GM12878 (cell line): ENCODE results near the gene GGT7. TPM values are rescaled to one million over a fixed set of nuclear protein-coding genes. Genes with fewer than 3 reads are reported as not detected.

ENCODE experiments used
- BHLHE40 ChIP-seq, 2 experiments: fragments of 450-650 bp in 1 of 2; IDR thresholded peaks; 2 replicates each; pipeline ENCODE4 v1.6.1; 2011 to 2017; ENCODE audit warnings: low read depth in 2 of 2, borderline replicate concordance in 1 of 2, improper control_type of control experiment in 1 of 2, low read length in 1 of 2, mild to moderate bottlenecking in 1 of 2
- GATAD2B ChIP-seq: fragments of 450-650 bp; conservative IDR thresholded peaks from 2 replicates; pipeline ENCODE4 v1.6.1; 2017; ENCODE audit warnings: low read depth, mild to moderate bottlenecking, moderate library complexity
- HDAC2 ChIP-seq: fragments of 200-600 bp; sonication (generic); IDR thresholded peaks from 2 replicates; pipeline ENCODE4 v1.6.1; 2017
- PML ChIP-seq: IDR thresholded peaks from 2 replicates; pipeline ENCODE4 v1.6.1; 2012; ENCODE audit warnings: low read length, inconsistent platforms
- SIN3A ChIP-seq: IDR thresholded peaks from 2 replicates; pipeline ENCODE4 v1.6.1; 2012; ENCODE audit warnings: low read depth, low read length, improper control_type of control experiment
- SRF ChIP-seq, 2 experiments: IDR thresholded peaks; 2 replicates each; pipeline ENCODE4 v1.6.1; 2011; ENCODE audit warnings: low read depth in 2 of 2, low read length in 2 of 2, mild to moderate bottlenecking in 1 of 2, moderate library complexity in 1 of 2
- TAF1 ChIP-seq: IDR thresholded peaks from 2 replicates; pipeline ENCODE4 v1.6.1; 2011; ENCODE audit warnings: mild to moderate bottlenecking, low read depth, low read length, borderline replicate concordance
- TCF7 ChIP-seq: IDR thresholded peaks from 2 replicates; pipeline ENCODE4 v1.6.1; 2014; ENCODE audit warnings: antibody characterized with exemption, borderline replicate concordance
- polyA plus RNA-seq, 11 experiments: library from polyadenylated mRNA; depleted of rRNA in 4 of 11; unstranded in 6 of 11; stranded (reverse) in 5 of 11; fragments of >200 nt; fragmentation: Nextera tagmentation in 4 of 11; fragmentation: Illumina TruSeq in 1 of 11; extraction: Ambion mirVana in 4 of 11; extraction: Trizol in 1 of 11; gene quantifications; 1 replicate in 1 of 11; 2 replicates in 10 of 11; pipeline versions ENCODE4 v1.2.1 to v1.2.3, GENCODE V29; 2011 to 2016; ENCODE audit warnings: inconsistent platforms in 2 of 11, missing spikeins in 2 of 11, low read depth in 1 of 11
- total RNA-seq, 4 experiments: library from RNA; depleted of rRNA in 3 of 4; stranded (reverse); fragments of >200 nt in 3 of 4; fragmentation: Illumina TruSeq in 1 of 4; extraction: Trizol in 1 of 4; gene quantifications; 2 replicates each; pipeline versions ENCODE4 v1.2.1 to v1.2.3, GENCODE V29; 2013 to 2021
- TF ChIP-seq, protein P1 (sequence below): fragments of 450-650 bp; IDR thresholded peaks from 2 replicates; pipeline ENCODE4 v1.6.1; 2016; ENCODE audit warnings: mild to moderate bottlenecking, moderate library complexity, borderline replicate concordance
- TF ChIP-seq, protein P2 (sequence below): IDR thresholded peaks from 2 replicates; pipeline ENCODE4 v1.6.1; 2012; ENCODE audit warnings: mild to moderate bottlenecking, low read depth, low read length
- TF ChIP-seq, protein P3 (sequence below): fragments of 450-650 bp; IDR thresholded peaks from 2 replicates; pipeline ENCODE4 v1.6.1; 2014; ENCODE audit warnings: mild to moderate bottlenecking

The GGT7 gene
- total and polyA plus RNA-seq, 10 of the 15 experiments (the other 5 are each of a cell fraction or from before 2014, with no cell fraction given): 0.02 to 14.7 (median 5.3) TPM

DNA sequence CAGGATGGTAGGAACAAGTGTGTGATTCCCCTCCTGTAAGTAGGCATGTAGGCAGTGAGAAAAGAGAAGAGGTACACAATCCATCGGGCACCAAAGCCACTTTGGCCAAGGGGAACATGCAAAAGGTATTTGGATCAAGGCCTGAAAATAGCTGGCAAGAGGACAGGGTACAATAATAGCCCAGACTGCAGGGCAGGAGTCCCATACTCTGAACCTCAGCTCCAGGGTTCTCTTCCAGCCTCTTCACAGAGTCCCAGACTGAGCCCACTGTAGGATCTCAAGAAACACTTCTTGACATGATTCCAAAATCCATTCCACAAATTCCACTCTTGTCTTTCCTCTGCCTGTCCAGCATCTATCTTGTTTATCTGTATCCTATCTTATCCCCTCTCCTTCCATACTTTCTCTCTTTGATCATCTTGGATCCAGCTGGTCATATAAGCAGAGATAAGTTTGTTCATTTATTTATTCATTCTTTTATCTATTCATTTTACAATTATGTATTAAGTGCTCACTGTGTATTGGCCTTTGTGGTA is 23.5 kb upstream of the GGT7 start (continued):
- TF ChIP-seq, protein P1, sequence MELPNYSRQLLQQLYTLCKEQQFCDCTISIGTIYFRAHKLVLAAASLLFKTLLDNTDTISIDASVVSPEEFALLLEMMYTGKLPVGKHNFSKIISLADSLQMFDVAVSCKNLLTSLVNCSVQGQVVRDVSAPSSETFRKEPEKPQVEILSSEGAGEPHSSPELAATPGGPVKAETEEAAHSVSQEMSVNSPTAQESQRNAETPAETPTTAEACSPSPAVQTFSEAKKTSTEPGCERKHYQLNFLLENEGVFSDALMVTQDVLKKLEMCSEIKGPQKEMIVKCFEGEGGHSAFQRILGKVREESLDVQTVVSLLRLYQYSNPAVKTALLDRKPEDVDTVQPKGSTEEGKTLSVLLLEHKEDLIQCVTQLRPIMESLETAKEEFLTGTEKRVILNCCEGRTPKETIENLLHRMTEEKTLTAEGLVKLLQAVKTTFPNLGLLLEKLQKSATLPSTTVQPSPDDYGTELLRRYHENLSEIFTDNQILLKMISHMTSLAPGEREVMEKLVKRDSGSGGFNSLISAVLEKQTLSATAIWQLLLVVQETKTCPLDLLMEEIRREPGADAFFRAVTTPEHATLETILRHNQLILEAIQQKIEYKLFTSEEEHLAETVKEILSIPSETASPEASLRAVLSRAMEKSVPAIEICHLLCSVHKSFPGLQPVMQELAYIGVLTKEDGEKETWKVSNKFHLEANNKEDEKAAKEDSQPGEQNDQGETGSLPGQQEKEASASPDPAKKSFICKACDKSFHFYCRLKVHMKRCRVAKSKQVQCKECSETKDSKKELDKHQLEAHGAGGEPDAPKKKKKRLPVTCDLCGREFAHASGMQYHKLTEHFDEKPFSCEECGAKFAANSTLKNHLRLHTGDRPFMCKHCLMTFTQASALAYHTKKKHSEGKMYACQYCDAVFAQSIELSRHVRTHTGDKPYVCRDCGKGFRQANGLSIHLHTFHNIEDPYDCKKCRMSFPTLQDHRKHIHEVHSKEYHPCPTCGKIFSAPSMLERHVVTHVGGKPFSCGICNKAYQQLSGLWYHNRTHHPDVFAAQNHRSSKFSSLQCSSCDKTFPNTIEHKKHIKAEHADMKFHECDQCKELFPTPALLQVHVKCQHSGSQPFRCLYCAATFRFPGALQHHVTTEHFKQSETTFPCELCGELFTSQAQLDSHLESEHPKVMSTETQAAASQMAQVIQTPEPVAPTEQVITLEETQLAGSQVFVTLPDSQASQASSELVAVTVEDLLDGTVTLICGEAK: no peak
- TF ChIP-seq HDAC2 (no peak), SIN3A (no peak), SRF (IDR thresholded peaks at IDR 0.05; ENCODE audit: low read depth in 2 of 2, low read length in 2 of 2) (no peak), GATAD2B (no peak), TAF1 (no peak), BHLHE40 (IDR thresholded peaks at IDR 0.05; ENCODE audit: borderline replicate concordance in 1 of 2, low read depth in 2 of 2, low read length in 1 of 2) (no peak), TCF7 (no peak), PML (no peak)
- TF ChIP-seq, protein P2, sequence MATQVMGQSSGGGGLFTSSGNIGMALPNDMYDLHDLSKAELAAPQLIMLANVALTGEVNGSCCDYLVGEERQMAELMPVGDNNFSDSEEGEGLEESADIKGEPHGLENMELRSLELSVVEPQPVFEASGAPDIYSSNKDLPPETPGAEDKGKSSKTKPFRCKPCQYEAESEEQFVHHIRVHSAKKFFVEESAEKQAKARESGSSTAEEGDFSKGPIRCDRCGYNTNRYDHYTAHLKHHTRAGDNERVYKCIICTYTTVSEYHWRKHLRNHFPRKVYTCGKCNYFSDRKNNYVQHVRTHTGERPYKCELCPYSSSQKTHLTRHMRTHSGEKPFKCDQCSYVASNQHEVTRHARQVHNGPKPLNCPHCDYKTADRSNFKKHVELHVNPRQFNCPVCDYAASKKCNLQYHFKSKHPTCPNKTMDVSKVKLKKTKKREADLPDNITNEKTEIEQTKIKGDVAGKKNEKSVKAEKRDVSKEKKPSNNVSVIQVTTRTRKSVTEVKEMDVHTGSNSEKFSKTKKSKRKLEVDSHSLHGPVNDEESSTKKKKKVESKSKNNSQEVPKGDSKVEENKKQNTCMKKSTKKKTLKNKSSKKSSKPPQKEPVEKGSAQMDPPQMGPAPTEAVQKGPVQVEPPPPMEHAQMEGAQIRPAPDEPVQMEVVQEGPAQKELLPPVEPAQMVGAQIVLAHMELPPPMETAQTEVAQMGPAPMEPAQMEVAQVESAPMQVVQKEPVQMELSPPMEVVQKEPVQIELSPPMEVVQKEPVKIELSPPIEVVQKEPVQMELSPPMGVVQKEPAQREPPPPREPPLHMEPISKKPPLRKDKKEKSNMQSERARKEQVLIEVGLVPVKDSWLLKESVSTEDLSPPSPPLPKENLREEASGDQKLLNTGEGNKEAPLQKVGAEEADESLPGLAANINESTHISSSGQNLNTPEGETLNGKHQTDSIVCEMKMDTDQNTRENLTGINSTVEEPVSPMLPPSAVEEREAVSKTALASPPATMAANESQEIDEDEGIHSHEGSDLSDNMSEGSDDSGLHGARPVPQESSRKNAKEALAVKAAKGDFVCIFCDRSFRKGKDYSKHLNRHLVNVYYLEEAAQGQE: no peak
- TF ChIP-seq, protein P3, sequence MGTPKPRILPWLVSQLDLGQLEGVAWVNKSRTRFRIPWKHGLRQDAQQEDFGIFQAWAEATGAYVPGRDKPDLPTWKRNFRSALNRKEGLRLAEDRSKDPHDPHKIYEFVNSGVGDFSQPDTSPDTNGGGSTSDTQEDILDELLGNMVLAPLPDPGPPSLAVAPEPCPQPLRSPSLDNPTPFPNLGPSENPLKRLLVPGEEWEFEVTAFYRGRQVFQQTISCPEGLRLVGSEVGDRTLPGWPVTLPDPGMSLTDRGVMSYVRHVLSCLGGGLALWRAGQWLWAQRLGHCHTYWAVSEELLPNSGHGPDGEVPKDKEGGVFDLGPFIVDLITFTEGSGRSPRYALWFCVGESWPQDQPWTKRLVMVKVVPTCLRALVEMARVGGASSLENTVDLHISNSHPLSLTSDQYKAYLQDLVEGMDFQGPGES: no peak
- TF ChIP-seq, all 136 proteins: peak for 0
